OCI-LY7 (cell line): ENCODE results near the gene SUSD3. TPM values are rescaled to one million over a fixed set of nuclear protein-coding genes. Genes with fewer than 3 reads are reported as not detected.

ENCODE experiments used
- BruUV-seq: library from RNA; stranded (reverse); fragments of 400-500 nt; replicated peaks from 2 replicates; lab custom pipeline; 2021; lab: Mats Ljungman, UMichigan
- CTCF ChIA-PET: fragments of 300-600 bp; sonication (Branson Sonifier 250); formaldehyde crosslinking; loops from one replicate; lab custom pipeline; 2022; ENCODE audit warnings: antibody characterized with exemption; ENCODE audit not compliant: unreplicated experiment; lab: Charles Lee
- POLR2A ChIA-PET: fragments of 300-600 bp; sonication (Branson Sonifier 250); formaldehyde crosslinking; loops from one replicate; lab custom pipeline; 2022; ENCODE audit warnings: antibody characterized with exemption; lab: Charles Lee
- DNase-seq: peaks from one replicate; pipeline ENCODE4 v3.0.0-alpha.2; 2015; ENCODE audit warnings: low spot score
- H2AFZ ChIP-seq: fragments of 200-600 bp; sonication (generic), shearing (Covaris generic); 2 replicates; pipeline ENCODE4 v1.6.1; 2014; ENCODE audit warnings: mild to moderate bottlenecking, antibody characterized with exemption, low read length, moderate library complexity
- H3K27ac ChIP-seq: fragments of 200-600 bp; sonication (generic); 2 replicates; pipeline ENCODE4 v1.5.1; 2014; ENCODE audit warnings: mixed run types, low read depth, mild to moderate bottlenecking, moderate library complexity, low read length, inconsistent platforms; ENCODE audit not compliant: poor library complexity, severe bottlenecking
- H3K36me3 ChIP-seq: fragments of 200-600 bp; sonication (generic); 2 replicates; pipeline ENCODE4 v1.6.1; 2014; ENCODE audit warnings: mild to moderate bottlenecking, antibody characterized with exemption, low read length, moderate library complexity, mixed read lengths; ENCODE audit not compliant: insufficient read depth
- H3K4me1 ChIP-seq: fragments of 200-600 bp; sonication (generic); 2 replicates; pipeline ENCODE4 v1.5.1; 2014; ENCODE audit warnings: mild to moderate bottlenecking, low read length; ENCODE audit not compliant: insufficient read depth, poor library complexity, severe bottlenecking
- H3K4me2 ChIP-seq: fragments of 200-600 bp; sonication (generic); 2 replicates; pipeline ENCODE4 v1.6.1; 2014; ENCODE audit warnings: mild to moderate bottlenecking, low read length
- H3K4me3 ChIP-seq: fragments of 200-600 bp; sonication (generic); 2 replicates; pipeline ENCODE4 v1.5.1; 2014; ENCODE audit warnings: mild to moderate bottlenecking, low read depth, low read length; ENCODE audit not compliant: poor library complexity, severe bottlenecking
- H3K79me2 ChIP-seq: fragments of 200-600 bp; sonication (generic); 2 replicates; pipeline ENCODE4 v1.6.1; 2016; ENCODE audit warnings: low read depth, mild to moderate bottlenecking, low read length, moderate library complexity, mixed read lengths; ENCODE audit not compliant: insufficient read depth
- H3K9me2 ChIP-seq: fragments of 200-600 bp; sonication (generic); 2 replicates; pipeline ENCODE4 v1.6.1; 2016; ENCODE audit warnings: mild to moderate bottlenecking, low read length, mixed read lengths; ENCODE audit not compliant: insufficient read depth
- H3K9me3 ChIP-seq: fragments of 200-600 bp; sonication (generic); 2 replicates; pipeline ENCODE4 v1.6.1; 2014; ENCODE audit warnings: mild to moderate bottlenecking, mixed run types, low read length, mixed read lengths
- H4K20me1 ChIP-seq: fragments of 200-600 bp; sonication (generic); 2 replicates; pipeline ENCODE4 v1.6.1; 2014; ENCODE audit warnings: mild to moderate bottlenecking, antibody characterized with exemption, low read length, moderate library complexity, mixed read lengths; ENCODE audit not compliant: insufficient read depth
- EZH2phosphoT487 ChIP-seq: fragments of 200-600 bp; sonication (generic); IDR thresholded peaks from 2 replicates; pipeline ENCODE4 v1.6.1; 2018; ENCODE audit warnings: low read depth, borderline replicate concordance, mild to moderate bottlenecking, mixed run types, antibody characterized with exemption, low read length, moderate library complexity, mixed read lengths
- intact Hi-C: fragments of 100-400 bp; cut with micrococcal nuclease; formaldehyde crosslinking; loops from one replicate; pipeline ENCODE4 v1.10.0; 2022; ENCODE audit not compliant: unreplicated experiment
- total RNA-seq, 2 experiments: library from RNA; depleted of rRNA in 1 of 2; stranded (reverse); fragments of >200 nt in 1 of 2; shearing (Covaris generic) in 1 of 2; gene quantifications; 2 replicates each; pipeline ENCODE4 v1.2.3, GENCODE V29; 2014 to 2022
- TF ChIP-seq, protein P1 (sequence below): fragments of 200-600 bp; sonication (generic); conservative IDR thresholded peaks from 2 replicates; pipeline ENCODE4 v1.5.1; 2014; ENCODE audit warnings: mild to moderate bottlenecking, antibody characterized with exemption, low read length, moderate library complexity, mixed read lengths

Gene SUSD3
- total RNA-seq, 2 experiments from 2014 or later = 94.1 to 201 TPM

DNA sequence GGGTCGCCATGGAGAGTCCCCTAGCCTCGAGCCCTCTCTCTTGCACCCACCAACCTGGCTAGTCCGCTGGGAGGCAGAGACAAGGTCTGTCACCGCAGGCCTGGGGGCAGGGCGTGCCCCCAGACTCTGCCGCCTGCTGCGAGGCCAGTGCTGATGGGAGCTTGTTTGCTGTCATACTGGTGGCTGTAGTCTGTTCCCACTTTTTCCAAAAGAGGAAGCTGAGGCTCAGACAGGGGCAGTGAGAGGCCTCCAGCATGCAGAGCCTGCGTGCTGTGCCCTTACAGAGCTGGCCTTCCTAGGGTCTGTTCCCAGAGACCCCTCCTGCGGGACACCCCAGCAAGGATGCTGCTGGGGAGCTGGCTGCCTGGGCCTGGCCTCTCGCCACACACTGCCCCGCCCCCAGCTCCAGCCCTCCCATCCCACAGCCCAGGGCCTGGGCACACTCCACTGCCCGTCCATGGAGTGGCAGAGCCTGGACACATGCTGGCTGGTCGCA lies 21.0 kb upstream of the SUSD3 start:
- ChIA-PET CTCF (no interaction called here), POLR2A (interaction anchor here (1.1 kb wide), 1 partner anchor 56 kb away, joined by 3 read pairs; no protein-coding TSS in a partner anchor)
- no peak for TF ChIP-seq EZH2phosphoT487
- TF ChIP-seq, protein P1, sequence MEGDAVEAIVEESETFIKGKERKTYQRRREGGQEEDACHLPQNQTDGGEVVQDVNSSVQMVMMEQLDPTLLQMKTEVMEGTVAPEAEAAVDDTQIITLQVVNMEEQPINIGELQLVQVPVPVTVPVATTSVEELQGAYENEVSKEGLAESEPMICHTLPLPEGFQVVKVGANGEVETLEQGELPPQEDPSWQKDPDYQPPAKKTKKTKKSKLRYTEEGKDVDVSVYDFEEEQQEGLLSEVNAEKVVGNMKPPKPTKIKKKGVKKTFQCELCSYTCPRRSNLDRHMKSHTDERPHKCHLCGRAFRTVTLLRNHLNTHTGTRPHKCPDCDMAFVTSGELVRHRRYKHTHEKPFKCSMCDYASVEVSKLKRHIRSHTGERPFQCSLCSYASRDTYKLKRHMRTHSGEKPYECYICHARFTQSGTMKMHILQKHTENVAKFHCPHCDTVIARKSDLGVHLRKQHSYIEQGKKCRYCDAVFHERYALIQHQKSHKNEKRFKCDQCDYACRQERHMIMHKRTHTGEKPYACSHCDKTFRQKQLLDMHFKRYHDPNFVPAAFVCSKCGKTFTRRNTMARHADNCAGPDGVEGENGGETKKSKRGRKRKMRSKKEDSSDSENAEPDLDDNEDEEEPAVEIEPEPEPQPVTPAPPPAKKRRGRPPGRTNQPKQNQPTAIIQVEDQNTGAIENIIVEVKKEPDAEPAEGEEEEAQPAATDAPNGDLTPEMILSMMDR = no peak
- intact Hi-C loops = no loop called here
- DNase-seq = no peak
- H3K27ac ChIP-seq = no peak overlapping the region
- H3K4me2 ChIP-seq = no peak overlapping the region
- H2AFZ ChIP-seq = no peak overlapping the region
- no peaks in the 10 kb centered on the region for H3K9me2 ChIP-seq
- peaks cover 4% of the 10 kb centered on the region for H3K4me1 ChIP-seq
- no peak overlapping the region for H3K4me3 ChIP-seq
- H3K79me2 ChIP-seq = no peaks in the 10 kb centered on the region
- H3K36me3 ChIP-seq = no peaks in the 10 kb centered on the region
- BruUV-seq = no TSS peak
- H4K20me1 ChIP-seq = no peaks in the 10 kb centered on the region
- no peaks in the 10 kb centered on the region for H3K9me3 ChIP-seq

DNA sequence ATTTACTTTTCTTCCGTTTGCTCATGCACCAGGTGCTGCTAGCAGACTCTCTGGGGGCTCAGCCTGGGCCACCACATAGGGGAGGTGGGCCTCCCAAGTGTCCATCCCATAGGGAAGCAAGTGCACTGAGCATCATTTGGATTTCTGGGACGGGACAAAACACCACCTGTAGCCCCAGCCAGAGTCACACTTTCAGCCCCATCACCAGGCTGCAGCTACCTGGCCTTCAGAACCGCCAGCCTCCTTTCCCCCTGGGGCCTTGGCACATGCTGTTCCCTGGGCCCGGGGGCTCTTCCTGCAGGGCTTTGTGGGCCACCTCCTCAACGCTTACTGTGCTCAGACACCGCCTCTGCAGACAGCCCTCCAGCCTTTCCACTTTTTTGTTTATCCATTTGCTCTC lies 19.6 kb upstream of the SUSD3 start:
- Histone ChIP-seq H3K79me2 (no peaks in the 10 kb centered on the region), H3K4me3 (no peak overlapping the region), H2AFZ (no peak overlapping the region), H3K9me3 (no peaks in the 10 kb centered on the region), H3K27ac (no peak overlapping the region), H4K20me1 (no peaks in the 10 kb centered on the region), H3K36me3 (no peaks in the 10 kb centered on the region), H3K4me2 (no peak overlapping the region), H3K9me2 (no peaks in the 10 kb centered on the region), H3K4me1 (peaks cover 6% of the 10 kb centered on the region)
- TF ChIP-seq, protein P1 = no peak
- TF ChIP-seq EZH2phosphoT487 = no peak
- intact Hi-C loops = no loop called here
- POLR2A ChIA-PET = no interaction called here
- DNase-seq = no peak
- CTCF ChIA-PET = no interaction called here
- no TSS peak for BruUV-seq

DNA sequence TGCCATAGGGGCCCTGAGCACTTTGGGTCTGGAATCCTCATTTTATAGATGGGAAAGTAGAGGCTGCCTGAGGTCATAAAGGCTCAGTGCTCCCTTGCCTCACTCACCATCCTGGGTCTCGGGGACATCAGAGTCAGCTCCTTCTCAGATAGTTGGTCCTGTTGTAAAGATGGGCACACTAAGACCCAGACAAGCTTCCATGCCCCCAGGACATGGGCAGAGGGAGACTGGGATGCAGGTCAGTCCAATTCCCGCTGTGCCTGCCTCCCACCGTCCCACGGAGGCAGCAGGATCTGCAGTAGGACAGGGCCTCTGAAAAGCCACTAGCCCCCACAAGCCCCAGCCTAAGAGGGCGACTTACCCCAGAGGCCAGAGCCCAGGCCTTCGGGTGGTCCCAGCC lies 19.0 kb upstream of the SUSD3 start:
- Histone ChIP-seq H3K79me2 (no peaks in the 10 kb centered on the region), H3K4me2 (no peak overlapping the region), H2AFZ (no peak overlapping the region), H3K27ac (no peak overlapping the region), H3K9me3 (no peaks in the 10 kb centered on the region), H3K4me1 (peaks cover 8% of the 10 kb centered on the region), H4K20me1 (no peaks in the 10 kb centered on the region), H3K4me3 (no peak overlapping the region), H3K9me2 (no peaks in the 10 kb centered on the region), H3K36me3 (no peaks in the 10 kb centered on the region)
- ChIA-PET CTCF (no interaction called here), POLR2A (no interaction called here)
- intact Hi-C loops = no loop called here
- TF ChIP-seq, protein P1 = no peak
- no peak for TF ChIP-seq EZH2phosphoT487
- DNase-seq = no peak
- BruUV-seq = no TSS peak
